WTC11 (cell line): ENCODE results near the gene ASPHD1. TPM values are rescaled to one million over a fixed set of nuclear protein-coding genes. Genes with fewer than 3 reads are reported as not detected.

ENCODE experiments used
- ATAC-seq: fragments of 200-7000 bp; cut with Tn5 transposase; 2 replicates; pipeline ENCODE4 v1.10.0; 2021; ENCODE audit warnings: mild to moderate bottlenecking, moderate library complexity
- CTCF ChIA-PET: fragments of 300-600 bp; sonication (Branson Sonifier 250); formaldehyde crosslinking; loops from one replicate; lab custom pipeline; 2021; ENCODE audit warnings: antibody characterized with exemption; lab: Charles Lee
- POLR2A ChIA-PET: fragments of 350-600 bp; sonication (Branson Sonifier 250); formaldehyde crosslinking; loops from one replicate; lab custom pipeline; 2021; ENCODE audit warnings: antibody characterized with exemption; lab: Charles Lee
- DNase-seq: peaks from one replicate; pipeline ENCODE4 v3.0.0; 2021; ENCODE audit warnings: low spot score
- H3K27ac Mint-ChIP-seq: 2 replicates; pipeline ENCODE4 v1.8.0; 2021; ENCODE audit warnings: mixed read lengths
- H3K27me3 Mint-ChIP-seq: 2 replicates; pipeline ENCODE4 v1.8.0; 2021; ENCODE audit warnings: low read depth, mild to moderate bottlenecking, moderate library complexity, mixed read lengths
- H3K36me3 Mint-ChIP-seq: 2 replicates; pipeline ENCODE4 v1.8.0; 2021; ENCODE audit warnings: mixed read lengths
- H3K4me1 Mint-ChIP-seq: 2 replicates; pipeline ENCODE4 v1.8.0; 2022; ENCODE audit warnings: mixed read lengths
- H3K4me3 Mint-ChIP-seq: 2 replicates; pipeline ENCODE4 v1.8.0; 2021; ENCODE audit warnings: mild to moderate bottlenecking, moderate library complexity, mixed read lengths
- H3K9me3 Mint-ChIP-seq: 2 replicates; pipeline ENCODE4 v1.8.0; 2021; ENCODE audit warnings: mixed read lengths
- ATF3 ChIP-seq: sonication (generic); formaldehyde crosslinking; conservative IDR thresholded peaks from 2 replicates; pipeline ENCODE4 v1.8.1; 2022; ENCODE audit warnings: mild to moderate bottlenecking, missing genetic modification reagents
- ATF6 ChIP-seq: sonication (generic); formaldehyde crosslinking; IDR thresholded peaks from 2 replicates; pipeline ENCODE4 v1.8.1; 2023; ENCODE audit warnings: mild to moderate bottlenecking, missing genetic modification reagents
- CBFB ChIP-seq: sonication (generic); formaldehyde crosslinking; IDR thresholded peaks from 2 replicates; pipeline ENCODE4 v1.8.1; 2022; ENCODE audit warnings: mild to moderate bottlenecking, low read depth, missing genetic modification reagents
- CREM ChIP-seq: sonication (generic); formaldehyde crosslinking; IDR thresholded peaks from 2 replicates; pipeline ENCODE4 v1.8.1; 2022; ENCODE audit warnings: mild to moderate bottlenecking, missing genetic modification reagents, moderate library complexity
- CTCF ChIP-seq: fragments of 200-600 bp; IDR thresholded peaks from 2 replicates; pipeline ENCODE4 v1.8.0; 2022; ENCODE audit warnings: antibody characterized with exemption
- EMX1 ChIP-seq: fragments of 250-450 bp; sonication (Bioruptor Pico); IDR thresholded peaks from 2 replicates; pipeline ENCODE4 v1.8.0; 2021; ENCODE audit warnings: mild to moderate bottlenecking
- ESRRA ChIP-seq: sonication (generic); formaldehyde crosslinking; IDR thresholded peaks from 2 replicates; pipeline ENCODE4 v1.8.1; 2022; ENCODE audit warnings: mild to moderate bottlenecking, missing genetic modification reagents, borderline replicate concordance
- IRF2 ChIP-seq: sonication (generic); formaldehyde crosslinking; IDR thresholded peaks from 2 replicates; pipeline ENCODE4 v1.8.0; 2022; ENCODE audit warnings: low read depth, missing genetic modification reagents, borderline replicate concordance
- NFYB ChIP-seq: sonication (generic); formaldehyde crosslinking; conservative IDR thresholded peaks from 2 replicates; pipeline ENCODE4 v1.8.0; 2022; ENCODE audit warnings: low read depth, missing genetic modification reagents
- PRRX2 ChIP-seq: fragments of 250-450 bp; sonication (Bioruptor Pico); IDR thresholded peaks from 2 replicates; pipeline ENCODE4 v1.8.0; 2021; ENCODE audit warnings: mild to moderate bottlenecking
- RORB ChIP-seq: fragments of 250-450 bp; sonication (Bioruptor Pico); IDR thresholded peaks from 2 replicates; pipeline ENCODE4 v1.9.0; 2021; ENCODE audit warnings: mild to moderate bottlenecking
- SMAD4 ChIP-seq: sonication (generic); formaldehyde crosslinking; IDR thresholded peaks from 2 replicates; pipeline ENCODE4 v1.8.0; 2022; ENCODE audit warnings: mild to moderate bottlenecking, missing genetic modification reagents
- SP1 ChIP-seq: sonication (generic); formaldehyde crosslinking; conservative IDR thresholded peaks from 2 replicates; pipeline ENCODE4 v1.8.1; 2022; ENCODE audit warnings: missing genetic modification reagents
- TP53 ChIP-seq: sonication (generic); formaldehyde crosslinking; IDR thresholded peaks from 2 replicates; pipeline ENCODE4 v1.8.1; 2023; ENCODE audit warnings: mild to moderate bottlenecking, missing genetic modification reagents
- ZNF121 ChIP-seq: sonication (generic); formaldehyde crosslinking; IDR thresholded peaks from 2 replicates; pipeline ENCODE4 v1.8.0; 2023; ENCODE audit warnings: missing genetic modification reagents
- ZNF317 ChIP-seq: sonication (generic); formaldehyde crosslinking; IDR thresholded peaks from 2 replicates; pipeline ENCODE4 v1.8.1; 2023; ENCODE audit warnings: low read depth, mild to moderate bottlenecking, moderate library complexity, missing genetic modification reagents, borderline replicate concordance
- ZNF396 ChIP-seq: fragments of 250-450 bp; sonication (Bioruptor Pico); IDR thresholded peaks from 2 replicates; pipeline ENCODE4 v1.8.0; 2021; ENCODE audit warnings: mild to moderate bottlenecking, moderate library complexity, borderline replicate concordance
- ZSCAN18 ChIP-seq: fragments of 250-450 bp; sonication (Bioruptor Pico); IDR thresholded peaks from 2 replicates; pipeline ENCODE4 v2.1.2; 2022; ENCODE audit warnings: mild to moderate bottlenecking, moderate library complexity
- total RNA-seq: library from RNA; stranded (reverse); gene quantifications from 3 replicates; pipeline ENCODE4 v1.2.3, GENCODE V29; 2021
- TF ChIP-seq, protein P1 (sequence below): sonication (generic); formaldehyde crosslinking; IDR thresholded peaks from 2 replicates; pipeline ENCODE4 v1.8.0; 2022; ENCODE audit warnings: mild to moderate bottlenecking, missing genetic modification reagents
- TF ChIP-seq, protein P2 (sequence below): sonication (generic); formaldehyde crosslinking; IDR thresholded peaks from 2 replicates; pipeline ENCODE4 v1.8.0; 2023; ENCODE audit warnings: mild to moderate bottlenecking, missing genetic modification reagents

Gene ASPHD1
- total RNA-seq, 1 experiment from 2014 or later = 26.9 TPM

GRCh38 chr16:29950806-29951461 is 50.6 kb downstream of the ASPHD1 start:
- H3K4me3 Mint-ChIP-seq = no peak overlapping the region
- no peak for DNase-seq
- peaks cover 10% of the 10 kb centered on the region for H3K4me1 Mint-ChIP-seq
- POLR2A ChIA-PET = no interaction called here
- H3K9me3 Mint-ChIP-seq = peaks cover 7% of the 10 kb centered on the region
- no peaks in the 10 kb centered on the region for H3K36me3 Mint-ChIP-seq
- H3K27me3 Mint-ChIP-seq = peaks cover 5% of the 10 kb centered on the region; the same call in 1 of the 2 replicates
- TF ChIP-seq SP1 (CRISPR knock-in tag) (no peak), ZNF317 (CRISPR knock-in tag) (no peak), CREM (CRISPR knock-in tag) (no peak), PRRX2 (CRISPR knock-in tag) (no peak), CBFB (no peak), ZNF121 (no peak), NFYB (CRISPR knock-in tag) (no peak), ATF6 (CRISPR knock-in tag) (no peak), ATF3 (no peak), TP53 (CRISPR knock-in tag) (no peak)
- TF ChIP-seq, protein P1, sequence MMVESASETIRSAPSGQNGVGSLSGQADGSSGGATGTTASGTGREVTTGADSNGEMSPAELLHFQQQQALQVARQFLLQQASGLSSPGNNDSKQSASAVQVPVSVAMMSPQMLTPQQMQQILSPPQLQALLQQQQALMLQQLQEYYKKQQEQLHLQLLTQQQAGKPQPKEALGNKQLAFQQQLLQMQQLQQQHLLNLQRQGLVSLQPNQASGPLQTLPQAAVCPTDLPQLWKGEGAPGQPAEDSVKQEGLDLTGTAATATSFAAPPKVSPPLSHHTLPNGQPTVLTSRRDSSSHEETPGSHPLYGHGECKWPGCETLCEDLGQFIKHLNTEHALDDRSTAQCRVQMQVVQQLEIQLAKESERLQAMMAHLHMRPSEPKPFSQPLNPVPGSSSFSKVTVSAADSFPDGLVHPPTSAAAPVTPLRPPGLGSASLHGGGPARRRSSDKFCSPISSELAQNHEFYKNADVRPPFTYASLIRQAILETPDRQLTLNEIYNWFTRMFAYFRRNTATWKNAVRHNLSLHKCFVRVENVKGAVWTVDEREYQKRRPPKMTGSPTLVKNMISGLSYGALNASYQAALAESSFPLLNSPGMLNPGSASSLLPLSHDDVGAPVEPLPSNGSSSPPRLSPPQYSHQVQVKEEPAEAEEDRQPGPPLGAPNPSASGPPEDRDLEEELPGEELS (CRISPR knock-in tag) = no peak
- TF ChIP-seq, protein P2, sequence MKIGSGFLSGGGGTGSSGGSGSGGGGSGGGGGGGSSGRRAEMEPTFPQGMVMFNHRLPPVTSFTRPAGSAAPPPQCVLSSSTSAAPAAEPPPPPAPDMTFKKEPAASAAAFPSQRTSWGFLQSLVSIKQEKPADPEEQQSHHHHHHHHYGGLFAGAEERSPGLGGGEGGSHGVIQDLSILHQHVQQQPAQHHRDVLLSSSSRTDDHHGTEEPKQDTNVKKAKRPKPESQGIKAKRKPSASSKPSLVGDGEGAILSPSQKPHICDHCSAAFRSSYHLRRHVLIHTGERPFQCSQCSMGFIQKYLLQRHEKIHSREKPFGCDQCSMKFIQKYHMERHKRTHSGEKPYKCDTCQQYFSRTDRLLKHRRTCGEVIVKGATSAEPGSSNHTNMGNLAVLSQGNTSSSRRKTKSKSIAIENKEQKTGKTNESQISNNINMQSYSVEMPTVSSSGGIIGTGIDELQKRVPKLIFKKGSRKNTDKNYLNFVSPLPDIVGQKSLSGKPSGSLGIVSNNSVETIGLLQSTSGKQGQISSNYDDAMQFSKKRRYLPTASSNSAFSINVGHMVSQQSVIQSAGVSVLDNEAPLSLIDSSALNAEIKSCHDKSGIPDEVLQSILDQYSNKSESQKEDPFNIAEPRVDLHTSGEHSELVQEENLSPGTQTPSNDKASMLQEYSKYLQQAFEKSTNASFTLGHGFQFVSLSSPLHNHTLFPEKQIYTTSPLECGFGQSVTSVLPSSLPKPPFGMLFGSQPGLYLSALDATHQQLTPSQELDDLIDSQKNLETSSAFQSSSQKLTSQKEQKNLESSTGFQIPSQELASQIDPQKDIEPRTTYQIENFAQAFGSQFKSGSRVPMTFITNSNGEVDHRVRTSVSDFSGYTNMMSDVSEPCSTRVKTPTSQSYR (CRISPR knock-in tag) = no peak
- TF ChIP-seq, all 79 proteins: peak for 0
- no peak for ATAC-seq
- H3K27ac Mint-ChIP-seq = no peak overlapping the region
- CTCF ChIA-PET = interaction anchor here (0.9 to 1.4 kb wide), 5 partner anchors 7 to 52 kb away, joined by 3 to 6 read pairs (median 4); partner anchors contain the start of gene SEZ6L2

- H3K4me1 Mint-ChIP-seq = peaks cover 10% of the 10 kb centered on the region
- CTCF ChIA-PET = interaction anchor here (0.5 to 1.4 kb wide), 6 partner anchors 8 to 76 kb away, joined by 3 to 6 read pairs (median 4); partner anchors contain the start of gene SEZ6L2
Observed at GRCh38 chr16:29951625-29952365, 51.5 kb downstream of the ASPHD1 start.

More at GRCh38 chr16:29951625-29952365, 51.5 kb downstream of the ASPHD1 start:
- DNase-seq = peak; percentile 28
- Mint-ChIP-seq H3K9me3 (peaks cover 7% of the 10 kb centered on the region), H3K27ac (no peak overlapping the region), H3K4me3 (no peak overlapping the region), H3K27me3 (peaks cover 5% of the 10 kb centered on the region; the same call in 1 of the 2 replicates)
- no peak for TF ChIP-seq ESRRA
- no peak for TF ChIP-seq SMAD4 (CRISPR knock-in tag)
- TF ChIP-seq CTCF = no peak
- TF ChIP-seq RORB = no peak
- no peak for TF ChIP-seq ZNF396 (CRISPR knock-in tag)
- TF ChIP-seq ZSCAN18 (CRISPR knock-in tag) = no peak
- TF ChIP-seq EMX1 (CRISPR knock-in tag) = no peak
- TF ChIP-seq IRF2 (CRISPR knock-in tag) = no peak
- TF ChIP-seq, all 79 proteins: peak for 0
- ATAC-seq = peak; percentile 90
- no peaks in the 10 kb centered on the region for H3K36me3 Mint-ChIP-seq
- POLR2A ChIA-PET = no interaction called here
